ENCODE results near the gene WFIKKN2. TPM values are rescaled to one million over a fixed set of nuclear protein-coding genes. Genes with fewer than 3 reads are reported as not detected.

The WFIKKN2 gene
- total and polyA plus RNA-seq, 2 of the 13 experiments (the other 11 are each of a cell fraction or from before 2014, with no cell fraction given) = not detected

GRCh38 chr17:50884439-50885311 is 49.3 kb downstream of the WFIKKN2 start (continued):
- TF ChIP-seq MATR3 (CRISPR knock-in tag; IDR thresholded peaks at IDR 0.05) (no peak), ZNF138 (CRISPR knock-in tag; IDR thresholded peaks at IDR 0.05; ENCODE audit: low read depth) (no peak), SOX6 (IDR thresholded peaks at IDR 0.05) (no peak), SOX6 (CRISPR knock-in tag; IDR thresholded peaks at IDR 0.05) (peak; percentile 78), RFXAP (CRISPR knock-in tag; IDR thresholded peaks at IDR 0.05; ENCODE audit: borderline replicate concordance) (peak; percentile 82), ZBTB10 (CRISPR knock-in tag; IDR thresholded peaks at IDR 0.05; ENCODE audit: borderline replicate concordance) (no peak), ZNF556 (CRISPR knock-in tag; IDR thresholded peaks at IDR 0.05; ENCODE audit: borderline replicate concordance) (no peak; the same call in 1 of the 2 replicates), ZFP36 (IDR thresholded peaks at IDR 0.05; ENCODE audit: borderline replicate concordance, low read depth, low read length, partially characterized antibody) (no peak), MXD1 (CRISPR knock-in tag; IDR thresholded peaks at IDR 0.05) (no peak), ATF7-NPFF (CRISPR knock-in tag; IDR thresholded peaks at IDR 0.05; ENCODE audit: low read depth) (0 out of 2 replicates have a peak, but pooled peaks have one; percentile 19), ZNF343 (CRISPR knock-in tag; IDR thresholded peaks at IDR 0.05) (no peak), ZNF740 (CRISPR knock-in tag; IDR thresholded peaks at IDR 0.05) (no peak), DNMT1 (CRISPR knock-in tag; IDR thresholded peaks at IDR 0.05) (no peak), PHF5A (CRISPR knock-in tag; IDR thresholded peaks at IDR 0.05; ENCODE audit: low read depth, unreplicated experiment) (peak; percentile 49), ZNF574 (CRISPR knock-in tag; IDR thresholded peaks at IDR 0.05) (no peak; the same call in 1 of the 2 replicates), PHF21A (CRISPR knock-in tag; IDR thresholded peaks at IDR 0.05) (peak; percentile 89), PAX8 (CRISPR knock-in tag; IDR thresholded peaks at IDR 0.05; ENCODE audit: borderline replicate concordance) (no peak), ZNF292 (CRISPR knock-in tag; IDR thresholded peaks at IDR 0.05; ENCODE audit: borderline replicate concordance, low read depth) (peak; percentile 89; the same call in 1 of the 2 replicates), KMT2B (CRISPR knock-in tag; IDR thresholded peaks at IDR 0.05) (peak; percentile 50; the same call in 1 of the 2 replicates), ZNF580 (CRISPR knock-in tag; IDR thresholded peaks at IDR 0.05; ENCODE audit: borderline replicate concordance, low read depth) (peak; percentile 57; the same call in 1 of the 2 replicates), ZSCAN9 (CRISPR knock-in tag; IDR thresholded peaks at IDR 0.05; ENCODE audit: borderline replicate concordance) (0 out of 2 replicates have a peak, but pooled peaks have one; percentile 55), ZNF678 (CRISPR knock-in tag; IDR thresholded peaks at IDR 0.05) (no peak), ISL2 (CRISPR knock-in tag; IDR thresholded peaks at IDR 0.05) (peak; percentile 53; the same call in 1 of the 2 replicates)
